NT2/D1 (cell line): Measurements from ENCODE around the gene ZFAND2A.
"Not testable (repeated sequence)": the region's sequence is repeated elsewhere in the genome, so short reads cannot be mapped to it uniquely, and the experiment has no call there.

Experiments used
- DNase-seq: peaks from one replicate; pipeline ENCODE4 v3.0.0-alpha.2; 2011; ENCODE audit warnings: low read depth, low spot score
- H3K27me3 ChIP-seq: 2 replicates; pipeline ENCODE4 v1.6.0; 2011; ENCODE audit warnings: mild to moderate bottlenecking; ENCODE audit not compliant: insufficient read length, insufficient read depth
- H3K36me3 ChIP-seq: 2 replicates; pipeline ENCODE4 v1.6.1; 2011; ENCODE audit warnings: mild to moderate bottlenecking, low read length, mixed read lengths; ENCODE audit not compliant: insufficient read depth, insufficient read length
- H3K4me1 ChIP-seq: 2 replicates; pipeline ENCODE4 v1.5.1; 2011; ENCODE audit not compliant: insufficient read depth, insufficient read length
- H3K4me3 ChIP-seq: 2 replicates; pipeline ENCODE4 v1.5.1; 2011; ENCODE audit warnings: low read depth; ENCODE audit not compliant: insufficient read length
- H3K9ac ChIP-seq: 2 replicates; pipeline ENCODE4 v1.6.0; 2011; ENCODE audit warnings: low read depth; ENCODE audit not compliant: insufficient read length
- H3K9me3 ChIP-seq: 2 replicates; pipeline ENCODE4 v1.5.1; 2011; ENCODE audit warnings: mild to moderate bottlenecking, low read length; ENCODE audit not compliant: insufficient read depth
- SUZ12 ChIP-seq: IDR thresholded peaks from 2 replicates; pipeline ENCODE4 v1.6.1; 2011; ENCODE audit not compliant: insufficient read length, insufficient read depth; ENCODE audit errors: extremely low read depth
- YY1 ChIP-seq: IDR thresholded peaks from 2 replicates; pipeline ENCODE4 v1.6.1; 2011; ENCODE audit not compliant: insufficient read length, insufficient read depth
- ZNF274 ChIP-seq: IDR thresholded peaks from 2 replicates; pipeline ENCODE4 v1.6.1; 2011; ENCODE audit warnings: mild to moderate bottlenecking, low read depth, low read length

ZFAND2A gene, protein sequence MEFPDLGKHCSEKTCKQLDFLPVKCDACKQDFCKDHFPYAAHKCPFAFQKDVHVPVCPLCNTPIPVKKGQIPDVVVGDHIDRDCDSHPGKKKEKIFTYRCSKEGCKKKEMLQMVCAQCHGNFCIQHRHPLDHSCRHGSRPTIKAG

GRCh38 chr7:1159891-1160669 is at the start of gene ZFAND2A:
TSS of gene ZFAND2A (minus strand) at chr7:1160196. CDS start at chr7:1158212, 1,984 bp downstream.
- no peaks in the 10 kb centered on the region for H3K9me3 ChIP-seq
- peaks cover 59% of the 10 kb centered on the region for H3K36me3 ChIP-seq
- peak; percentile 98 for DNase-seq
- peak within 1 kb of the TSS; percentile 99 for H3K9ac ChIP-seq
- peak within 1 kb of the TSS; percentile 100 for H3K4me3 ChIP-seq
- H3K4me1 ChIP-seq = no peaks in the 10 kb centered on the region
- no peak for TF ChIP-seq YY1
- TF ChIP-seq ZNF274 = no peak
- TF ChIP-seq SUZ12 = no peak
- H3K27me3 ChIP-seq = no peaks in the 10 kb centered on the region

DNA sequence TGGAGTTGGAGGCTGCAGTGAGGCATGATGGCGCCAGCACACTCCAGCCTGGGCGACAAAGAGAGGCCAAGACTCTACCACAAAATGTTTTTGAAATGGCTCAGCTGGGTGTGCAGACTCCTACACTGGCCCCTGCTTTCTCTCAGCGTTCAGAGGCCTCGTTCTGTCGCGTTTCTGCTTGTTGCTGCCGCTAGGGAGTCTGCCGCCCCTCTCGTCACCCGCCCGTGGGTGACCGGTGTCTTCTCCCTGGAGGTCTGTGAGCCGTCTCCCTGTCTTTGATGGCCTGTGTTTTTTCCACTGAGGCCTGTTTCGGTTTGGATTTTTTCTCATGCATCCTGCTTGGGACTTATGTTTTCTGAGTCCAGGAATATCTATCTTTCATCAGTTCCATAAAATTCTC is 49.1 kb upstream of the ZFAND2A start:
- no peak for TF ChIP-seq SUZ12
- TF ChIP-seq ZNF274 = no peak
- no peak for TF ChIP-seq YY1
- H3K9me3 ChIP-seq = no peaks in the 10 kb centered on the region
- no peak overlapping the region for H3K9ac ChIP-seq
- H3K4me3 ChIP-seq = no peak overlapping the region
- H3K4me1 ChIP-seq = peaks cover 6% of the 10 kb centered on the region
- DNase-seq = no peak
- no peaks in the 10 kb centered on the region for H3K27me3 ChIP-seq
- no peaks in the 10 kb centered on the region for H3K36me3 ChIP-seq

- H3K27me3 ChIP-seq, H3K9ac ChIP-seq: not testable (repeated sequence)
Measured at GRCh38 chr7:1205742-1206141, 45.7 kb upstream of the ZFAND2A start.

DNA sequence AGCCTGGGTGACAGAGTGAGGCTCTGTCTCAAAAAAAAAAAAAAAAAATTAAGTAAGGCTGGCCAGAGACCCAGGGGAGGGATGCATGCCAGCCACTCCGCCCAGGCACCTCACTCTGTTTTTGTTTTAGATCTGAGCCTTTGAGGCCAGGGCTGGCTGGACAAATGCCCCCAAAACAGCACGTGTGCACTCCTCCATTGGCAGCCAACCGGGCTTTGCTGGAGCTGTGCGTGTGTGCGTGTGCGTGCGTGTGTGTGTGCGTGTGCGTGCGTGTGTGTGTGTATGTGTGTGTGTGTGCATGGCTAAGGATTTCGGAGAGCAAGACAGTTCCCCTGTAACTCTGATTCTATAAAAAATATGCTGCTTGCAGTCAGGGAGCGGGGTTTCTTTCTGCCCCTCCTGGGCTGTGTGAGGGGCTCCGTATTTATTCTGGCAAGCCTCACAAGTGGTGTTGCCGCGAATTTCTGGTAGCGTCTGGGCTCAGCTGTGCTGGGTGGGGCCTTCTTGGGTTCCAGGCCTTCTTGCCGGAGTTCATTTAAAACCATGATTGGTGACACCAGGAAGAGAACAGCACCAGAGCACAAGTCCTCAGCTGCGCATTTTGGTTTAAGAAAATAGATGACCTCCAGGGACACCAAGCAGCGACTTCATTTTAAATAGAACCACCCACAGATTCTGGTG is 44.6 kb upstream of the ZFAND2A start:
- Histone ChIP-seq H3K36me3 (no peaks in the 10 kb centered on the region), H3K4me1 (peaks cover 5% of the 10 kb centered on the region), H3K27me3 (no peaks in the 10 kb centered on the region), H3K4me3 (no peak overlapping the region), H3K9me3 (no peaks in the 10 kb centered on the region), H3K9ac (no peak overlapping the region)
- no peak for DNase-seq
- TF ChIP-seq SUZ12 (no peak), ZNF274 (no peak)

More at GRCh38 chr7:1205742-1206141, 45.7 kb upstream of the ZFAND2A start:
- not testable (repeated sequence) for H3K9me3 ChIP-seq, H3K36me3 ChIP-seq, H3K4me1 ChIP-seq, DNase-seq, H3K4me3 ChIP-seq

DNA sequence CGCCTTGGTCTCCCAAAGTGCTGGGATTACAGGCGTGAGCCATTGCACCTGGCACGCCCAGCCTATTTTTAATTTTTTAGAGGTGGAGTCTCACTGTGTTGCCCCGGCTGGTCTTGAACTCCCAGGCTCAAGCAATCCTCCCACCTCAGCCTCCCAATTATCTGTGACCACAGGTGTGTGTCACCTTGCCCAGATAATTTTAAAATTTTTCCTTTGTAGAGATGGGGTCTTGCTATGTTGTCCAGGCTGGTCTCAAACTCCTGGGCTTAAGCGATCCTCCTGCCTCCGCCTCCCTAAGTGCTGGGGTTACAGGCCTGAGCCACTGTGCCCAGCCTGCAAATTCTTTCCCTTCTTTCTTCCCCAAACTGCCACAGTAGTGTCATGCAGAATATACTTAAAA is 42.9 kb upstream of the ZFAND2A start:
- H3K36me3 ChIP-seq = not testable (repeated sequence)

DNA sequence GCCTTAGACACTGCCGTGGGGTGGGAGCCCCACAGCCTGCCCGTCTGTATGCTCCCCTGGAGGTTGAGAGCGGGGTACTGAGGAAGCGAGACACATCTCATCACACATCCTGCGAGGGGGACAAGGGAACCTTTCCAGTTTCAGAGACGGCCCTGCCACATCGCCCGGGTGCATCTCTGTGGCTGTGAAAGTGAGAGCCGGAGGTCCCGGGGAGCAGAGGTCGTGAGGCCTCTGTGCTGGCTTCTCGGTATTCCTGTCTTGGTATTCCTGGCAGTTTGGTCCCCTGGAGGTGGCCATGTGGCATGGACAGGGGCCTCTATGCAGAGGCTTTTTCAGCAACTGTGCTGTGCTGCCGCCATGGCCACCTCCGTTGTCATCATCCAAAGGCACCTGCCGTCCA is 41.9 kb upstream of the ZFAND2A start:
- Histone ChIP-seq H3K36me3 (no peaks in the 10 kb centered on the region), H3K27me3 (no peaks in the 10 kb centered on the region), H3K9ac (no peak overlapping the region), H3K4me1 (peaks cover 5% of the 10 kb centered on the region), H3K4me3 (no peak overlapping the region), H3K9me3 (no peaks in the 10 kb centered on the region)
- TF ChIP-seq SUZ12 (no peak), ZNF274 (no peak)
- no peak for DNase-seq

More for the DNA sequence above, 42.9 kb upstream of the ZFAND2A start:
- not testable (repeated sequence) for DNase-seq, H3K9me3 ChIP-seq, H3K9ac ChIP-seq, H3K4me3 ChIP-seq, H3K27me3 ChIP-seq, H3K4me1 ChIP-seq

DNA sequence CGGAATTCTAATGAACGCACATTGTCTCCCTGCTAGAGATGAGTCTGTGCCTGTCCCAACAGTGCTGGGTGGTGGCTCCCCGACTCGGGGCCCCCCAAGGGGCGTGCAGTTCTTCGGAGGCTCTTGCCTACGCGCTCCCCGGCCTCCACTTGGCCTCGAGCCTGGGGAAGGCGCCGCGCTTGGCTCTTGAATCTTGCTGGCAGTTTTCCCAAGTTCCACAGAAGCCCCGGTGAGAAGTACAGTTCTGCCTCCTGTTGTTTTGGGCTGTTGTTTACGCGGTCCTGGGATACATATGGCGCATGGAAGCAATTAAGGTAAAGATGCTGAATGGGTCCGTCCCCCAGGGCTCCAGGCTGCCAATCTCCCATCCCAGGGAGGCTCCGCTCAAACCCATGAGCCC is 40.0 kb upstream of the ZFAND2A start:
- H3K27me3 ChIP-seq = no peaks in the 10 kb centered on the region
- peaks cover 5% of the 10 kb centered on the region for H3K4me1 ChIP-seq
- no peak overlapping the region for H3K9ac ChIP-seq
- no peak overlapping the region for H3K4me3 ChIP-seq
- TF ChIP-seq ZNF274 (no peak), SUZ12 (no peak), YY1 (no peak)
- no peaks in the 10 kb centered on the region for H3K9me3 ChIP-seq
- H3K36me3 ChIP-seq = no peaks in the 10 kb centered on the region
- no peak for DNase-seq
